Activated B cell treated with CpG ODN at 0.5 μM for 24 hours (primary cell): ENCODE results near the gene CNTD1. TPM values are rescaled to one million over a fixed set of nuclear protein-coding genes. Genes with fewer than 3 reads are reported as not detected.

Source experiments
- ATAC-seq: fragments of 200-7000 bp; cut with Tn5 transposase; one replicate; pipeline ENCODE4 v1.10.0; 2021; ENCODE audit warnings: low read depth, mild to moderate bottlenecking, moderate library complexity
- CTCF ChIA-PET: fragments of 350-600 bp; sonication (Branson Sonifier 250); formaldehyde crosslinking; loops from one replicate; lab custom pipeline; 2021; ENCODE audit warnings: antibody characterized with exemption; lab: Charles Lee
- POLR2A ChIA-PET: fragments of 350-600 bp; sonication (Branson Sonifier 250); formaldehyde crosslinking; loops from one replicate; lab custom pipeline; 2021; ENCODE audit warnings: antibody characterized with exemption; lab: Charles Lee
- DNase-seq: peaks from one replicate; pipeline ENCODE4 v3.0.0; 2022
- H3K27ac Mint-ChIP-seq: one replicate; pipeline ENCODE4 v1.8.0; 2020; ENCODE audit warnings: mixed read lengths
- H3K27me3 Mint-ChIP-seq: one replicate; pipeline ENCODE4 v1.8.0; 2021; ENCODE audit warnings: mixed read lengths
- H3K36me3 Mint-ChIP-seq: one replicate; pipeline ENCODE4 v1.8.0; 2021; ENCODE audit warnings: low read depth, mixed read lengths
- H3K4me1 Mint-ChIP-seq: one replicate; pipeline ENCODE4 v1.8.0; 2021; ENCODE audit warnings: mixed read lengths
- H3K4me3 Mint-ChIP-seq: one replicate; pipeline ENCODE4 v1.8.0; 2020; ENCODE audit warnings: mild to moderate bottlenecking, mixed read lengths
- H3K9me3 Mint-ChIP-seq: one replicate; pipeline ENCODE4 v1.8.0; 2020; ENCODE audit warnings: mixed read lengths
- intact Hi-C: fragments of 100-400 bp; cut with micrococcal nuclease; formaldehyde crosslinking; loops from one replicate; pipeline ENCODE4 v1.15.1; 2024
- total RNA-seq: library from RNA; stranded (reverse); gene quantifications from 2 replicates; pipeline ENCODE4 v1.2.3, GENCODE V29; 2022
- TF ChIP-seq, protein P1 (sequence below): fragments of 200-600 bp; IDR thresholded peaks from one replicate; pipeline ENCODE4 v1.8.0; 2022; ENCODE audit warnings: antibody characterized with exemption, mild to moderate bottlenecking

Gene CNTD1
- total RNA-seq, 1 donor from 2014 or later = not detected

- Mint-ChIP-seq H3K9me3 (no peaks in the 10 kb centered on the region), H3K27ac (peak within 1 kb of the TSS; percentile 96), H3K36me3 (peaks cover 42% of the 10 kb centered on the region), H3K27me3 (no peaks in the 10 kb centered on the region), H3K4me1 (peaks cover 35% of the 10 kb centered on the region), H3K4me3 (peak within 1 kb of the TSS; percentile 98)
- intact Hi-C loops = loop anchor here (1.0 kb wide), 2 partner anchors 25 to 29 kb away; partner anchors contain the start of genes CNTD1 and COA3
- ATAC-seq (peak; percentile 92), DNase-seq (peak; percentile 71)
- TF ChIP-seq, protein P1, sequence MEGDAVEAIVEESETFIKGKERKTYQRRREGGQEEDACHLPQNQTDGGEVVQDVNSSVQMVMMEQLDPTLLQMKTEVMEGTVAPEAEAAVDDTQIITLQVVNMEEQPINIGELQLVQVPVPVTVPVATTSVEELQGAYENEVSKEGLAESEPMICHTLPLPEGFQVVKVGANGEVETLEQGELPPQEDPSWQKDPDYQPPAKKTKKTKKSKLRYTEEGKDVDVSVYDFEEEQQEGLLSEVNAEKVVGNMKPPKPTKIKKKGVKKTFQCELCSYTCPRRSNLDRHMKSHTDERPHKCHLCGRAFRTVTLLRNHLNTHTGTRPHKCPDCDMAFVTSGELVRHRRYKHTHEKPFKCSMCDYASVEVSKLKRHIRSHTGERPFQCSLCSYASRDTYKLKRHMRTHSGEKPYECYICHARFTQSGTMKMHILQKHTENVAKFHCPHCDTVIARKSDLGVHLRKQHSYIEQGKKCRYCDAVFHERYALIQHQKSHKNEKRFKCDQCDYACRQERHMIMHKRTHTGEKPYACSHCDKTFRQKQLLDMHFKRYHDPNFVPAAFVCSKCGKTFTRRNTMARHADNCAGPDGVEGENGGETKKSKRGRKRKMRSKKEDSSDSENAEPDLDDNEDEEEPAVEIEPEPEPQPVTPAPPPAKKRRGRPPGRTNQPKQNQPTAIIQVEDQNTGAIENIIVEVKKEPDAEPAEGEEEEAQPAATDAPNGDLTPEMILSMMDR = no peak
- ChIA-PET POLR2A (interaction anchor here (0.5 to 2.5 kb wide), 36 partner anchors 10 to 615 kb away, joined by 3 to 26 read pairs (median 5); partner anchors contain the start of genes BECN1, CNTD1, COA3 and MLX), CTCF (interaction anchor here (0.5 to 2.8 kb wide), 7 partner anchors 10 to 195 kb away, joined by 3 to 15 read pairs (median 3); partner anchors contain the start of genes PSMC3IP and RAMP2)
These were observed 25.2 kb upstream of the CNTD1 start, which contains the start of gene VPS25 for GRCh38 chr17:42773290-42774035. VPS25 (plus strand) TSS chr17:42773449; CDS start chr17:42773476, 27 bp downstream.

- DNase-seq = no peak
- TF ChIP-seq, protein P1 = no peak
- no peaks in the 10 kb centered on the region for H3K9me3 Mint-ChIP-seq
- no peaks in the 10 kb centered on the region for H3K27me3 Mint-ChIP-seq
- peak overlapping the region; percentile 98 for H3K4me3 Mint-ChIP-seq
- H3K36me3 Mint-ChIP-seq = peaks cover 49% of the 10 kb centered on the region
- H3K4me1 Mint-ChIP-seq = peaks cover 36% of the 10 kb centered on the region
- no peak for ATAC-seq
- ChIA-PET CTCF (interaction anchor here (0.5 to 2.8 kb wide), 5 partner anchors 10 to 196 kb away, joined by 3 to 15 read pairs (median 6); partner anchors contain the start of gene PSMC3IP), POLR2A (interaction anchor here (0.5 to 2.5 kb wide), 25 partner anchors 11 to 614 kb away, joined by 3 to 26 read pairs (median 7); partner anchors contain the start of genes BECN1, CNTD1, COA3 and NAGLU)
- intact Hi-C loops = no loop called here
- peak overlapping the region; percentile 96 for H3K27ac Mint-ChIP-seq
These were observed 24.5 kb upstream of the CNTD1 start for GRCh38 chr17:42774066-42774745.

DNA sequence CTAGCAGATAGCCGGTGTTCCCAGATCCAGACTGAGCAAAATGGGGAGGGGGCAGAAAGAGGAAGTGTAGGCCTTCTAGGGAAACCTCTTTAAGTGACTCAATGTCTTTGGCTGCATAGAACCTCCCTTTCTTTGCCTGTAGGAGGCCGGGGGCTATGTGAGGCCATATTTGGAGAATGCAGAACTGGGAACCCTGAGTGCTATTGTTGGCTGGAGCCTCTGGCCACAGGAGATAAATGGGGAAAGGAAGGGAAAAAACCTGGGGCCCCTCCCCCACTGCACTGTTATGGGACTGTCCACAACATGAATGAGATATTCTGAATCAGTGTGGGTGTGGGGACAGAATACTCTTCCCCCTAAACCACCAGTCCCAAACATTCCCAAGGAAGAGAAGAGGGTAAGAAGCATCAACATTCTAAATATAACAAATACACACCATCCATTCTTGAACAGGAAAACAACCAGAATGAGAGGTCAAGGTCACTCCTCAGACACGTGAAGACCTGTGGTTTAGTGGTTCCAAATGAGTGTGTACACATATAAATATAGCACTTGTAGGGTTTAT, 23.0 kb upstream of the CNTD1 start:
- POLR2A ChIA-PET = no interaction called here
- ATAC-seq = no peak

DNA sequence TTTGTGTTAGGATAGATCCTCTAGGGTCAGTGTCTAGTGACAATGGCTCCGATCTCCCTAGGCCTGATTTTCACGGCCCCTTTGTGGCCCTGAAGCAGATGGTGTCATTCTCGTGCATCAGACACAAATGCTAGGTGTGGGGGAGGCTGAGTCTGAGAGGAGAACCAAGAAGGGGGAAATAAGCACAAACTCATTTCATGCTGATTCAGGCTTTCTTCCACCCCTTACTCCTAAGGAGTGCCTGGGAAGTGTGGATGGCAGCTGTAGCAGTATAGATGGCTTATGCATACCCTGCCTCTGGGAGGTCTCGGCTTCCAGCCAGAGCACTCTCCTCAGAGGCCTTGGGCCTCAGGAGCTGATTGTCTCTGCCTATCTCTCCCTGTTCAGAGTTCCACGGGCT, 20.1 kb upstream of the CNTD1 start:
- no peaks in the 10 kb centered on the region for H3K9me3 Mint-ChIP-seq
- H3K27ac Mint-ChIP-seq = no peak overlapping the region
- ATAC-seq = no peak
- CTCF ChIA-PET = no interaction called here
- H3K4me3 Mint-ChIP-seq = no peak overlapping the region
- H3K36me3 Mint-ChIP-seq = peaks cover 51% of the 10 kb centered on the region
- intact Hi-C loops = no loop called here
- H3K4me1 Mint-ChIP-seq = peaks cover 34% of the 10 kb centered on the region
- DNase-seq = no peak
- TF ChIP-seq, protein P1 = no peak
- POLR2A ChIA-PET = interaction anchor here (1.0 kb wide), 1 partner anchor 207 kb away, joined by 9 read pairs; no protein-coding TSS in a partner anchor
- peaks cover 23% of the 10 kb centered on the region for H3K27me3 Mint-ChIP-seq

More for the DNA sequence above, 23.0 kb upstream of the CNTD1 start:
- Mint-ChIP-seq H3K27ac (no peak overlapping the region), H3K27me3 (peaks cover 4% of the 10 kb centered on the region), H3K4me1 (peaks cover 43% of the 10 kb centered on the region), H3K4me3 (peak overlapping the region; percentile 98), H3K36me3 (peaks cover 56% of the 10 kb centered on the region), H3K9me3 (no peaks in the 10 kb centered on the region)
- intact Hi-C loops = no loop called here
- CTCF ChIA-PET = no interaction called here
- TF ChIP-seq, protein P1 = no peak
- DNase-seq = no peak
